ENCODE measurements around the gene TMEM255B.

TMEM255B gene

DNA sequence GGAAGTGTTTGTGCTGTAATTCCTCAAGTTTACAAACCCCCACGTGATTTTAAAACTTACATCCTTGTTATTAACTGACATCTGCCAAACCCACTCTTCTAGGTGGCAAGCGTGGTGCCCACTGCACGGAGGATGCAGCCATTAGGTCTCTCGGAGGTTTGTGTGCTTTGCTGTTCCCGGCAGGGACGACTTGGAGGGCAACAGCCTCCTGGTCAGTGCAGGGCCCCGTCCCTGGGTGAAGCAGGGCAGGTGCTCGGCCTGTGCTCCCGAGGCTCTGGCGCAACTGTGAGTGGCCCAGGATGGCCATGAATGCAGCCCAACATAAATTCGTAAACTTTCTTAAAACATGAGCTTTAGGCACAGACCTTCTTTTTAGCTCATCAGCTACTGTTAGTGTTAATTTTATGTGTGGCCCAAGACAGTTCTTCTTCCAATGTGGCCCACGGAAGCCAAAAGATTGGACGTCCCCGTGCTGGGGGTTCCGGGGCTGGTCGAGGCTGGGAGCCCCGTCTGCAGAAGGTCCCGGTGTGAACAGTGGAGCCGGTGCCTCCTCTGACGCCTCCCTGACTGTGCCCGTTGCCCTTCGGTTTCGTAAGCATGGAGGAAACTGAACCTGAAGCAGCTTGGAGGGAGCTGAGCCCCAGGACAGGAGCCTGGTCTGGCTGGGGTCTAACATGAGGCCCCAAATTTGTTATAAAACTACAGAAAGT lies 93.0 kb downstream of the TMEM255B start:
- no peak overlapping the region for H3K9ac ChIP-seq
- H3K27ac ChIP-seq, result no peak overlapping the region
- H3K79me2 ChIP-seq (ENCODE audit: insufficient read depth, low read depth), result no peaks in the 10 kb centered on the region
- H3K4me3 ChIP-seq (IDR thresholded peaks at IDR 0.05; ENCODE audit: insufficient read depth, low read depth, low read length), result no peak overlapping the region
- no peak overlapping the region for H3K4me2 ChIP-seq
- TF ChIP-seq, protein P1, sequence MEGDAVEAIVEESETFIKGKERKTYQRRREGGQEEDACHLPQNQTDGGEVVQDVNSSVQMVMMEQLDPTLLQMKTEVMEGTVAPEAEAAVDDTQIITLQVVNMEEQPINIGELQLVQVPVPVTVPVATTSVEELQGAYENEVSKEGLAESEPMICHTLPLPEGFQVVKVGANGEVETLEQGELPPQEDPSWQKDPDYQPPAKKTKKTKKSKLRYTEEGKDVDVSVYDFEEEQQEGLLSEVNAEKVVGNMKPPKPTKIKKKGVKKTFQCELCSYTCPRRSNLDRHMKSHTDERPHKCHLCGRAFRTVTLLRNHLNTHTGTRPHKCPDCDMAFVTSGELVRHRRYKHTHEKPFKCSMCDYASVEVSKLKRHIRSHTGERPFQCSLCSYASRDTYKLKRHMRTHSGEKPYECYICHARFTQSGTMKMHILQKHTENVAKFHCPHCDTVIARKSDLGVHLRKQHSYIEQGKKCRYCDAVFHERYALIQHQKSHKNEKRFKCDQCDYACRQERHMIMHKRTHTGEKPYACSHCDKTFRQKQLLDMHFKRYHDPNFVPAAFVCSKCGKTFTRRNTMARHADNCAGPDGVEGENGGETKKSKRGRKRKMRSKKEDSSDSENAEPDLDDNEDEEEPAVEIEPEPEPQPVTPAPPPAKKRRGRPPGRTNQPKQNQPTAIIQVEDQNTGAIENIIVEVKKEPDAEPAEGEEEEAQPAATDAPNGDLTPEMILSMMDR (conservative IDR thresholded peaks at IDR 0.05; ENCODE audit: low read depth, low read length), result no peak
- H3K27me3 ChIP-seq (ENCODE audit: insufficient read depth, low read depth), result no peaks in the 10 kb centered on the region
- H3K36me3 ChIP-seq (ENCODE audit: insufficient read depth), result no peaks in the 10 kb centered on the region
- no peaks in the 10 kb centered on the region for H4K20me1 ChIP-seq (ENCODE audit: insufficient read depth)
- H3K4me1 ChIP-seq (ENCODE audit: low read depth, poor library complexity, severe bottlenecking), result no peaks in the 10 kb centered on the region
- no peak overlapping the region for H2AFZ ChIP-seq (ENCODE audit: low read depth)

DNA sequence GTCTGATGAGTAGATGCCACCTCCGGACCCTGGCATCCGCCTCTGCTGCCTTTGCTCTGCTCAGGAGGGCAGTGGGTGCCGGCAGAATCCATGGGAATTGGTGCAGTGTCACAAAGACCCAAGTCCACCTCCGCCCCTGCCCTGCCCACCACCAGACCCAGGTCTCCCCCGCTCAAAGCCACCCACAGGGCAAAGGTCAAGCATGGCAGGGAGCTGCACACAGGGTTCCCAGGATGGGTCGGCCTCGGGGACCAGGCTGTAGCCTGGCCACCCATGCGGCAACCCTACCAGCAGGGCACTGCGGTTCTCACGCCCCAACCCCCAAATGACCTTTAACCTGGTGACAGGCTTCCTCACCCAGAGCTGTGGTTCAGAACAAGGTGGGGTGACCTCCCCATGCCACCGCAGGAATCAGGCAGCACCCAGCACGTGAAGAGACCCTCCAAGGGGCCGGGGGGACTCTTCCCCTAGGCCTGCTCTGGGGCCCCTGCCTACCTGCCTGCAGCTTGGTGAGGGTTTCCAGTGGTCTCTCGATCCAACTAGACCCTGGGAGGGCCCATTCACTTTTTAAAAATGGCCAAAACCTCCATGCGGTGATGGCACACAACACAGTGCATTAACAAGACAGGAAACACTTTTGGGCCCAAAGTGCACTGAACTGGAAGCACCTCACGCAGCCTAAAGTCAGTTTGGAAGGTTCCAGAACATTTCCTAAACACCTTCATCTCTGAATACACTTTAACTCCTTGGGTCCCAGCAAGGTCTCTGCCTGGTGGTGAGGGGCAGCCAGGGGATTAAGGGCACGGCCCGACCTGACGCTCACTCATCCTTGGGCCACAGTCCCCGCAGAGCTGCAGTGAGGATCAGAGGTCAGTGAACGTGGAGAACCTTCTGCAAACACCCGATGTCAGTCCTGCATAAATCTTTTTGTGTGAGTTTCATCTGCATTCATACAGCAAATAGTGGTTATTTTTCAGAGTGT lies 93.8 kb downstream of the TMEM255B start:
- Histone ChIP-seq H3K79me2 (ENCODE audit: insufficient read depth, low read depth) (no peaks in the 10 kb centered on the region), H3K4me3 (IDR thresholded peaks at IDR 0.05; ENCODE audit: insufficient read depth, low read depth, low read length) (no peak overlapping the region), H3K9ac (no peak overlapping the region), H3K4me1 (ENCODE audit: low read depth, poor library complexity, severe bottlenecking) (no peaks in the 10 kb centered on the region), H3K4me2 (no peak overlapping the region), H4K20me1 (ENCODE audit: insufficient read depth) (no peaks in the 10 kb centered on the region), H3K36me3 (ENCODE audit: insufficient read depth) (no peaks in the 10 kb centered on the region), H2AFZ (ENCODE audit: low read depth) (no peak overlapping the region), H3K27ac (no peak overlapping the region), H3K27me3 (ENCODE audit: insufficient read depth, low read depth) (no peaks in the 10 kb centered on the region)
- TF ChIP-seq, protein P1 (conservative IDR thresholded peaks at IDR 0.05; ENCODE audit: low read depth, low read length), result no peak

DNA sequence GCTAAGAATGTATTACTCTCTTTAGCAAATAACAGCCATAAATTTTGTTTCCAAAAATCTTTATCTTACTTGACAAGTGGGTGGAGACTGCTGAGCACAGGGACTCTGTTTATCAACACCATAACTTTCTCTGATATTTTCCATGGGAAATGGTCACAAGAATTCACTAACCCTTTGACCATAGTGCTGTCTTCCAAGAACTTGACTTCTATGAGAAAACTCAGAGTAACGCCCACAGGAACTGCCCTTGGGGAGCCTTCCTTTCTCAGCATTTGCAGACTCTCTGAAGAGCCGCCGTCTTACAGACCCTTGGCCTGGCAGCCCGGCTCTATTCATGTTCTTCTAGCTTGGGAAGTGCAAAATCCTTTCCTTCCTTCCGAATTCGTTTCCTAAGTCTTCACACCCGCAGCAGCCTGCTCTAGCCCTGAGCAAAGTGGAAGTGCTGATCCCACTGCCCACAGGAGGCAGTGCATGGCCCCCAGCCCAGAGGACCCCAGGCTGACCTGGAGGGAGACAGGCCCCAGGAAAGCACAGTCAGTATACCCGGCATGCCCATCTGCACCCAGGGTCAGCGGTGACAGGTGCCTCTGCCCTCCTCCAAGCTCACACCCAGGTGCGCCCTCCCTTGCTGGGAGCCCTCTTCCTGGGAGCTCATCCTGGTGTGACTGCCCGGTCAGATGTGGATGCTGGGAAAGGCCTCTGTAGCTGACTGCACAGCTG lies 94.7 kb downstream of the TMEM255B start:
- H3K79me2 ChIP-seq (ENCODE audit: insufficient read depth, low read depth), result no peaks in the 10 kb centered on the region
- TF ChIP-seq, protein P1 (conservative IDR thresholded peaks at IDR 0.05; ENCODE audit: low read depth, low read length), result no peak
- H3K9ac ChIP-seq, result no peak overlapping the region
- H3K27ac ChIP-seq, result no peak overlapping the region
- H3K4me3 ChIP-seq (IDR thresholded peaks at IDR 0.05; ENCODE audit: insufficient read depth, low read depth, low read length), result no peak overlapping the region
- H3K27me3 ChIP-seq (ENCODE audit: insufficient read depth, low read depth), result no peaks in the 10 kb centered on the region
- no peak overlapping the region for H2AFZ ChIP-seq (ENCODE audit: low read depth)
- H4K20me1 ChIP-seq (ENCODE audit: insufficient read depth), result no peaks in the 10 kb centered on the region
- H3K4me2 ChIP-seq, result no peak overlapping the region
- H3K4me1 ChIP-seq (ENCODE audit: low read depth, poor library complexity, severe bottlenecking), result no peaks in the 10 kb centered on the region
- no peaks in the 10 kb centered on the region for H3K36me3 ChIP-seq (ENCODE audit: insufficient read depth)

DNA sequence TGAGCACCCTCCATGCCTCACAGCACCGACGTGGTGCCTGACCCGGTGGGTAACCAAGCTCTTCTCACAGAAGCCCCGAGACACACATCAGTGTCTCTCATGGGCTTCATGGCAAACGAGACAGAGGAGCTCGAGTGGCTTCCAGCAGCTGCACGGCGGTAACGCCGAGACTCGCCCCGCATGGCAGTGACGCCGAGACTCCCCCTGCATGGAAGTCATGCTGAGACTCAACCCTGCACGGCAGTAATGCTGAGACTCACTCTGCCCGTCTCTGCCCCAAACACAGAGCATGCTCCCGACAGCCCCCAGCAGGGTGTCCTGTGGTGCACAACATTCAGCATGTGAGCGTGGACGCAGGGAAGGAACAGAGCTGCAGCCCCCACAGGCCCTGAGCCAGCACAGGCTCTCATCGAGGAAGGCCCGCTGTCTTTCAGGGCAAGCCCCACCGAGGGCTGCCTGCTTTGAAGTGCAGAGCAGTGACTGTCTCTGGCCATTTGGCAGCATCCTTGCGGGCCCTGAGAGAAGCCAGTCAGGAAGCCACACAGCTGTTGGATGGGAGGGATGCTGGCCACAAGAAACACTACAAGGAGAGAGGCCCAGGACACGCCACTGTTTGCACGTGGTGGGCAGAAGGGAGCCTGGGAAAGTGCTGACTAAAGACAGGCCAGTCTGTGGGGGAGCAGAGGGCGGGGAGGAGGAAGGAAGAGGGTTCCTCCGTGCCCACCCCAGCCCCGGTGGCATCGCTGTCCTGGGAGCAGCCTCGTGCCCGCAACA lies 95.4 kb downstream of the TMEM255B start:
- H4K20me1 ChIP-seq (ENCODE audit: insufficient read depth), result no peaks in the 10 kb centered on the region
- no peak overlapping the region for H2AFZ ChIP-seq (ENCODE audit: low read depth)
- no peak overlapping the region for H3K27ac ChIP-seq
- H3K4me1 ChIP-seq (ENCODE audit: low read depth, poor library complexity, severe bottlenecking), result no peaks in the 10 kb centered on the region
- no peak overlapping the region for H3K9ac ChIP-seq
- H3K36me3 ChIP-seq (ENCODE audit: insufficient read depth), result no peaks in the 10 kb centered on the region
- TF ChIP-seq, protein P1 (conservative IDR thresholded peaks at IDR 0.05; ENCODE audit: low read depth, low read length), result no peak
- H3K27me3 ChIP-seq (ENCODE audit: insufficient read depth, low read depth), result no peaks in the 10 kb centered on the region
- no peak overlapping the region for H3K4me2 ChIP-seq
- no peak overlapping the region for H3K4me3 ChIP-seq (IDR thresholded peaks at IDR 0.05; ENCODE audit: insufficient read depth, low read depth, low read length)
- no peaks in the 10 kb centered on the region for H3K79me2 ChIP-seq (ENCODE audit: insufficient read depth, low read depth)

All from KMS-11 (cell line).